ENCODE results near the gene MAGEA12.
"Not testable (repeated sequence)": the region's sequence is repeated elsewhere in the genome, so short reads cannot be mapped to it uniquely, and the experiment has no call there.

MAGEA12 gene

GRCh38 chrX:152766562-152766961 lies 33.0 kb downstream of the MAGEA12 start:
- not testable (repeated sequence) for DNase-seq

DNA sequence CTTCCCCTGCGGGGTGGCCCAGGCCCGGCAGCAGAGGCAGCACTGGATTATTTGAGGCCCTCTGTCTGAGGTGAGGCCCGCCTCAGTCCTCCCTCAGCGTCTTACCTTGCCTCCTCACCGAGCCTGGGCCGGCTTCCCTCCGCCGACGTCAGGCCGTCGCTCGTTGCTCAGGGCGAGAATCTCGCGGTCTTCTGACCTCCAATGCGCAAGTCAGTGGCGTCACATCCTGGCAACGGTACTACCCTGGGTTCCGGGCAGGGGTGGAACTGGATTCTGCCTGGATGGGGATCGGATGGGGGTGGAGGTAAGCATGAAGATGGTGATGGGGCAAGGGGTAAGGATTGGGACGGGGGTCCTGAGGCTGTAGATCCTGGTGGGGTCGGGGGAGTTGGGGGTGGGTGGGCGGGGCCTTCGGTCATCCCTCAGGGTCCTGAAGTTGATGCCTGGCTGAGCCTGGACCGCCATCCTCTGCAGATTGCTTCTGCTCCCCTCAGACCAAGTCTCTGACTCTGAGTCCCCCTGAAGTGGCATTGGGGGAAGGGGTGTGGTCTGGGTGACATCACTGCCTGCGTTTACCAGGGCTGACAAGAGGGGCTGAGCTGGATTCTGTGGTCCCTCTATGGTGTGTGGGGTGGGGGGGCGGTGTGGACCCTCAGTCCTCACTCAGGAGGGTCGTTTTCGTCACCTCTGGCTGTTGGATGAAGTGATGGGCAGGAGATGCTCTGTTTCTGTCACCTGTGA lies 36.2 kb downstream of the MAGEA12 start, which contains the start of gene MAGEA6:
Gene MAGEA6, minus strand, starts transcription at position 141 of the 741 bp plus-strand sequence. CDS start 2,039 bp downstream, outside the sequence.
- DNase-seq: not testable (repeated sequence)

- not testable (repeated sequence) for DNase-seq
Measured at GRCh38 chrX:152787062-152787461, 53.5 kb downstream of the MAGEA12 start.

Measured in NCI-H82 (cell line).